ENCODE results near the gene IL20.

IL20 gene

GRCh38 chr1:206892351-206892984 lies 27.0 kb downstream of the IL20 start:
- Mint-ChIP-seq H3K27me3 (peaks cover 23 to 57% of the 10 kb centered on the region in 2 donors), H3K36me3 (ENCODE audit: insufficient read depth) (no peaks in the 10 kb centered on the region), H3K9me3 (no peaks in the 10 kb centered on the region), H3K27ac (no peak overlapping the region), H3K4me3 (no peak overlapping the region), H3K4me1 (ENCODE audit: low read depth in 2 of 2) (peaks cover 2 to 3% of the 10 kb centered on the region in 2 donors)
- ATAC-seq (replicated peaks): no peak
- DNase-seq: no peak

GRCh38 chr1:206893380-206893779 lies 28.0 kb downstream of the IL20 start:
- ATAC-seq (replicated peaks): no peak
- H3K4me3 Mint-ChIP-seq: no peak overlapping the region
- peaks cover 3% of the 10 kb centered on the region for H3K36me3 Mint-ChIP-seq (ENCODE audit: insufficient read depth)
- no peaks in the 10 kb centered on the region for H3K9me3 Mint-ChIP-seq
- H3K4me1 Mint-ChIP-seq (ENCODE audit: low read depth in 2 of 2): peaks cover 2 to 3% of the 10 kb centered on the region in 2 donors
- no peak overlapping the region for H3K27ac Mint-ChIP-seq
- no peak for DNase-seq
- peaks cover 23 to 57% of the 10 kb centered on the region in 2 donors for H3K27me3 Mint-ChIP-seq

- Mint-ChIP-seq H3K9me3 (no peaks in the 10 kb centered on the region), H3K4me3 (no peak overlapping the region), H3K36me3 (ENCODE audit: insufficient read depth) (peaks cover 6% of the 10 kb centered on the region), H3K4me1 (ENCODE audit: low read depth in 2 of 2) (peaks cover 6 to 8% of the 10 kb centered on the region in 2 donors), H3K27ac (no peak overlapping the region), H3K27me3 (peaks cover 23 to 53% of the 10 kb centered on the region in 2 donors)
- no peak for DNase-seq
- no peak for ATAC-seq (replicated peaks)
Measured at GRCh38 chr1:206895325-206895724, 29.9 kb downstream of the IL20 start.

GRCh38 chr1:206895837-206896242 lies 30.4 kb downstream of the IL20 start:
- ATAC-seq (replicated peaks) (no peak), DNase-seq (no peak)
- Mint-ChIP-seq H3K9me3 (no peaks in the 10 kb centered on the region), H3K4me1 (ENCODE audit: low read depth in 2 of 2) (peaks cover 7 to 9% of the 10 kb centered on the region in 2 donors), H3K27ac (no peak overlapping the region), H3K36me3 (ENCODE audit: insufficient read depth) (peaks cover 8% of the 10 kb centered on the region), H3K27me3 (peaks cover 23 to 48% of the 10 kb centered on the region in 2 donors), H3K4me3 (no peak overlapping the region)

GRCh38 chr1:206896261-206896660 lies 30.8 kb downstream of the IL20 start:
- no peak overlapping the region for H3K27ac Mint-ChIP-seq
- no peak overlapping the region for H3K4me3 Mint-ChIP-seq
- peaks cover 8% of the 10 kb centered on the region for H3K36me3 Mint-ChIP-seq (ENCODE audit: insufficient read depth)
- peaks cover 19 to 44% of the 10 kb centered on the region in 2 donors for H3K27me3 Mint-ChIP-seq
- no peak for ATAC-seq (replicated peaks)
- H3K4me1 Mint-ChIP-seq (ENCODE audit: low read depth in 2 of 2): peaks cover 6 to 9% of the 10 kb centered on the region in 2 donors
- DNase-seq: no peak
- H3K9me3 Mint-ChIP-seq: no peaks in the 10 kb centered on the region

- ATAC-seq (replicated peaks) (no peak), DNase-seq (no peak)
- Mint-ChIP-seq H3K27me3 (peaks cover 13 to 36% of the 10 kb centered on the region in 2 donors), H3K9me3 (no peaks in the 10 kb centered on the region), H3K4me3 (no peak within 1 kb of the TSS), H3K4me1 (ENCODE audit: low read depth in 2 of 2) (peaks cover 9 to 12% of the 10 kb centered on the region in 2 donors), H3K27ac (no peak within 1 kb of the TSS), H3K36me3 (ENCODE audit: insufficient read depth) (peaks cover 8% of the 10 kb centered on the region)
Measured at GRCh38 chr1:206897175-206897574, 31.8 kb downstream of the IL20 start, which contains the start of gene IL24. IL24 (plus strand) TSS chr1:206897443; CDS start chr1:206897833, 390 bp downstream.

GRCh38 chr1:206898089-206898914 lies 32.9 kb downstream of the IL20 start:
- Mint-ChIP-seq H3K4me1 (ENCODE audit: low read depth in 2 of 2) (peaks cover 9 to 19% of the 10 kb centered on the region in 2 donors), H3K36me3 (ENCODE audit: insufficient read depth) (peaks cover 13% of the 10 kb centered on the region), H3K27me3 (peaks cover 8 to 29% of the 10 kb centered on the region in 2 donors), H3K27ac (peak overlapping the region in 1 of 2 donors; percentile 39), H3K9me3 (no peaks in the 10 kb centered on the region), H3K4me3 (no peak overlapping the region)
- no peak for DNase-seq
- ATAC-seq (replicated peaks): no peak

GRCh38 chr1:206898915-206899431 lies 33.5 kb downstream of the IL20 start:
- Mint-ChIP-seq H3K27ac (peak overlapping the region in 1 of 2 donors; percentile 39), H3K36me3 (ENCODE audit: insufficient read depth) (peaks cover 18% of the 10 kb centered on the region), H3K9me3 (no peaks in the 10 kb centered on the region), H3K4me1 (ENCODE audit: low read depth in 2 of 2) (peaks cover 11 to 19% of the 10 kb centered on the region in 2 donors), H3K4me3 (no peak overlapping the region), H3K27me3 (peaks cover 7 to 23% of the 10 kb centered on the region in 2 donors)
- no peak for DNase-seq
- ATAC-seq (replicated peaks): no peak

GRCh38 chr1:206899717-206900116 lies 34.3 kb downstream of the IL20 start:
- Mint-ChIP-seq H3K9me3 (no peaks in the 10 kb centered on the region), H3K4me3 (no peak overlapping the region), H3K4me1 (ENCODE audit: low read depth in 2 of 2) (peaks cover 15 to 22% of the 10 kb centered on the region in 2 donors), H3K27ac (peak overlapping the region; percentile 70 to 90), H3K36me3 (ENCODE audit: insufficient read depth) (peaks cover 25% of the 10 kb centered on the region), H3K27me3 (peaks cover 7 to 17% of the 10 kb centered on the region in 2 donors)
- ATAC-seq (replicated peaks) (no peak), DNase-seq (no peak)

GRCh38 chr1:206900149-206900548 lies 34.7 kb downstream of the IL20 start:
- peak overlapping the region; percentile 70 to 90 for H3K27ac Mint-ChIP-seq
- peaks cover 19 to 26% of the 10 kb centered on the region in 2 donors for H3K4me1 Mint-ChIP-seq (ENCODE audit: low read depth in 2 of 2)
- peaks cover 7 to 15% of the 10 kb centered on the region in 2 donors for H3K27me3 Mint-ChIP-seq
- H3K36me3 Mint-ChIP-seq (ENCODE audit: insufficient read depth): peaks cover 30% of the 10 kb centered on the region
- DNase-seq: no peak
- ATAC-seq (replicated peaks): no peak
- H3K4me3 Mint-ChIP-seq: no peak overlapping the region
- H3K9me3 Mint-ChIP-seq: no peaks in the 10 kb centered on the region

- Mint-ChIP-seq H3K36me3 (ENCODE audit: insufficient read depth) (peaks cover 44% of the 10 kb centered on the region), H3K4me1 (ENCODE audit: low read depth in 2 of 2) (peaks cover 30 to 42% of the 10 kb centered on the region in 2 donors), H3K27ac (peak overlapping the region; percentile 70 to 90), H3K27me3 (no peaks in the 10 kb centered on the region), H3K4me3 (no peak overlapping the region), H3K9me3 (no peaks in the 10 kb centered on the region)
- no peak for ATAC-seq (replicated peaks)
- DNase-seq: no peak
Measured at GRCh38 chr1:206901944-206902343, 36.5 kb downstream of the IL20 start.

- Mint-ChIP-seq H3K27ac (peak overlapping the region; percentile 44 to 66), H3K36me3 (ENCODE audit: insufficient read depth) (peaks cover 44% of the 10 kb centered on the region), H3K4me1 (ENCODE audit: low read depth in 2 of 2) (peaks cover 28 to 42% of the 10 kb centered on the region in 2 donors), H3K4me3 (no peak overlapping the region), H3K27me3 (no peaks in the 10 kb centered on the region), H3K9me3 (no peaks in the 10 kb centered on the region)
- ATAC-seq (replicated peaks): no peak
- DNase-seq: no peak
Measured at GRCh38 chr1:206902702-206903101, 37.3 kb downstream of the IL20 start.

GRCh38 chr1:206903687-206904086 lies 38.3 kb downstream of the IL20 start:
- H3K27me3 Mint-ChIP-seq: no peaks in the 10 kb centered on the region
- no peak for ATAC-seq (replicated peaks)
- H3K36me3 Mint-ChIP-seq (ENCODE audit: insufficient read depth): peaks cover 46% of the 10 kb centered on the region
- H3K4me3 Mint-ChIP-seq: no peak overlapping the region
- DNase-seq: no peak
- peak overlapping the region; percentile 70 to 77 for H3K27ac Mint-ChIP-seq
- no peaks in the 10 kb centered on the region for H3K9me3 Mint-ChIP-seq
- peaks cover 35 to 50% of the 10 kb centered on the region in 2 donors for H3K4me1 Mint-ChIP-seq (ENCODE audit: low read depth in 2 of 2)

Measured in effector memory CD8-positive, alpha-beta T cell (primary cell).